Measurements from ENCODE around the gene FNIP2.
"Not testable (repeated sequence)": the region's sequence is repeated elsewhere in the genome, so short reads cannot be mapped to it uniquely, and the experiment has no call there.

FNIP2 gene

DNA sequence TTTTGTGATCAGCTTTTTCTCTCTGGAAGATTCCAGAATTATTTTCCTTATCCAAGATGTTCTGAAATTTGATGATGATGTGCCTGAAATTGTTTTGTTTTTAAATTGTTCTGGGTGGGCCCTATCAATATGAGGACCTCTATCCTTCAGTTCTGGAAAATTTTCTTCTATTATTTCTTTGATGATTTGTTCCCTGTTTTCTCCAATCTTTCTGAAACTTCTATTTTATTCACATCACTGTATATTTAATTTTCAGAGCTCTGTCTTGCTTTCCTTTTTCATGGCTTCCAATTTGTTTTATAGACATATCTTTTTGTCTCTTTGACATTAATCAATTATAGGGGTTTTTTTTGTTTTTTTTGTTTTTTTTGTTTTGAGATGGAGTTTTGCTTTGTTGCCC lies 12.2 kb upstream of the FNIP2 start:
- Histone ChIP-seq H3K4me3 (ENCODE audit: low read depth, low read length) (no peak overlapping the region), H3K4me1 (no peaks in the 10 kb centered on the region), H3K79me2 (no peaks in the 10 kb centered on the region), H3K36me3 (ENCODE audit: control insufficient read depth, insufficient read depth, low read length) (no peaks in the 10 kb centered on the region), H3K4me2 (ENCODE audit: low read length) (no peak overlapping the region), H2AFZ (no peak overlapping the region), H3K9ac (no peak overlapping the region), H3K27me3 (ENCODE audit: control insufficient read depth, insufficient read depth, low read length) (no peaks in the 10 kb centered on the region), H3K27ac (no peak overlapping the region), H3K9me3 (ENCODE audit: control insufficient read depth, low read length) (no peaks in the 10 kb centered on the region)
- TF ChIP-seq, protein P1, sequence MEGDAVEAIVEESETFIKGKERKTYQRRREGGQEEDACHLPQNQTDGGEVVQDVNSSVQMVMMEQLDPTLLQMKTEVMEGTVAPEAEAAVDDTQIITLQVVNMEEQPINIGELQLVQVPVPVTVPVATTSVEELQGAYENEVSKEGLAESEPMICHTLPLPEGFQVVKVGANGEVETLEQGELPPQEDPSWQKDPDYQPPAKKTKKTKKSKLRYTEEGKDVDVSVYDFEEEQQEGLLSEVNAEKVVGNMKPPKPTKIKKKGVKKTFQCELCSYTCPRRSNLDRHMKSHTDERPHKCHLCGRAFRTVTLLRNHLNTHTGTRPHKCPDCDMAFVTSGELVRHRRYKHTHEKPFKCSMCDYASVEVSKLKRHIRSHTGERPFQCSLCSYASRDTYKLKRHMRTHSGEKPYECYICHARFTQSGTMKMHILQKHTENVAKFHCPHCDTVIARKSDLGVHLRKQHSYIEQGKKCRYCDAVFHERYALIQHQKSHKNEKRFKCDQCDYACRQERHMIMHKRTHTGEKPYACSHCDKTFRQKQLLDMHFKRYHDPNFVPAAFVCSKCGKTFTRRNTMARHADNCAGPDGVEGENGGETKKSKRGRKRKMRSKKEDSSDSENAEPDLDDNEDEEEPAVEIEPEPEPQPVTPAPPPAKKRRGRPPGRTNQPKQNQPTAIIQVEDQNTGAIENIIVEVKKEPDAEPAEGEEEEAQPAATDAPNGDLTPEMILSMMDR (IDR thresholded peaks at IDR 0.05) = no peak

DNA sequence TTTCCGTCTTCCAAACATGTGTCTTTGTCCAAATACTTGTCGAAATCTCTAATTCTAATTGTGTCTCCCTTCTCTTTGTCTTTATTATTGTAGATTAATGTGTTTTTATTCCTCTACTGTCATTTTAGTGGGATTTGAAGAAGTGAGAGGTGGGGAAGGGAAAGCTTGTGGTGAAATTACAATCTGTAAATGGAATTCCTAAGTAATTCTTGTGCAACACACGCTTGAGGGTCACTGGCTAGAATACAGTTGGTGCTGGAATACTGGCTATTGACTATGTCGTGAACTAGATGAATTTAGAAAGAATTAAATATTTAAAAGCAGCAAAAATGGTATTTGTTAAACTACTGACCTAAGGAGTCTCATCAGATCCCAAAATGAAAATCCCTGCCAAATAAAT lies 10.7 kb upstream of the FNIP2 start:
- no peak overlapping the region for H3K27ac ChIP-seq
- H3K4me2 ChIP-seq (ENCODE audit: low read length) = no peak overlapping the region
- H3K9ac ChIP-seq = no peak overlapping the region
- H3K9me3 ChIP-seq (ENCODE audit: control insufficient read depth, low read length) = no peaks in the 10 kb centered on the region
- no peaks in the 10 kb centered on the region for H3K4me1 ChIP-seq
- no peak overlapping the region for H3K4me3 ChIP-seq (ENCODE audit: low read depth, low read length)
- H2AFZ ChIP-seq = no peak overlapping the region
- no peaks in the 10 kb centered on the region for H3K79me2 ChIP-seq
- H3K36me3 ChIP-seq (ENCODE audit: control insufficient read depth, insufficient read depth, low read length) = no peaks in the 10 kb centered on the region
- no peaks in the 10 kb centered on the region for H3K27me3 ChIP-seq (ENCODE audit: control insufficient read depth, insufficient read depth, low read length)
- TF ChIP-seq, protein P1 (IDR thresholded peaks at IDR 0.05) = no peak

DNA sequence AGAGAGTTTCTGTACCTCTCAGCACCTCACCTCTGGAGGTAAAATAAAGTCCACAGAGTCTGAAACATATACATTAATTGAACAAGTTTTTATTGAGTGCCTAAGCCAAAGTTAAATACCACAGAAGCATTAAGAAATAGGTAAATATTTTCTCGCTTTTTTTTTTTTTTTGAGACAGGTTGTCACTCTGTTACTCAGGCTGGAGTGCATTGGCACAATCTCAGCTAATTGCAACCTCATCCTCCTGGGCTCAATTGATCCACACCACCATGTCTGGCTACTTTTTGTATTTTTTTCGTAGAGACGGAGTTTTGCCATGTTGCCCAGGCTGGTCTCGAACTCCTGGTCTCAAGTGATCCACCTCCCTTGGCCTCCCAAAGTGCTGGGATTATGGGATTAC lies 10.1 kb upstream of the FNIP2 start:
- TF ChIP-seq, protein P1 (IDR thresholded peaks at IDR 0.05) = no peak
- Histone ChIP-seq H3K36me3 (ENCODE audit: control insufficient read depth, insufficient read depth, low read length) (no peaks in the 10 kb centered on the region), H3K4me1 (no peaks in the 10 kb centered on the region), H3K27me3 (ENCODE audit: control insufficient read depth, insufficient read depth, low read length) (no peaks in the 10 kb centered on the region), H3K9ac (no peak overlapping the region), H3K9me3 (ENCODE audit: control insufficient read depth, low read length) (no peaks in the 10 kb centered on the region), H3K27ac (no peak overlapping the region), H3K4me2 (ENCODE audit: low read length) (no peak overlapping the region), H3K79me2 (no peaks in the 10 kb centered on the region), H3K4me3 (ENCODE audit: low read depth, low read length) (no peak overlapping the region), H2AFZ (no peak overlapping the region)

DNA sequence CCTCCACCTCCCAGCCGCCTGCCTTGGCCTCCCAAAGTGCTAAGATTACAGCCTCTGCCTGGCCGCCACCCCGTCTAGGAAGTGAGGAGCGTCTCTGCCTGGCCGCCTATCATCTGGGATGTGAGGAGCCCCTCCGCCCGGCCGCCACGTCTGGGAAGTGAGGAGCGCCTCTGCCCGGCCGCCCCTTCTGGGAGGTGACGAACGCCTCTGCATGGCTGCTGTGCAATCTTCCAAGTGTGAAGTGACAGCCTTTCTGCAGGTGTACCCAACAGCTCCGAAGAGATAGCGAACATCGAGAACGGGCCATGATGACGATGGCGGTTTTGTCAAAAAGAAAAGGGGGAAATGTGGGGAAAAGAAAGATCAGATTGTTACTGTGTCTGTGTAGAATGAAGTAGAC lies 9.3 kb upstream of the FNIP2 start:
- not testable (repeated sequence) for H3K36me3 ChIP-seq (ENCODE audit: control insufficient read depth, insufficient read depth, low read length); H3K9ac ChIP-seq; H3K27ac ChIP-seq; H3K27me3 ChIP-seq (ENCODE audit: control insufficient read depth, insufficient read depth, low read length); H3K4me1 ChIP-seq; H3K4me2 ChIP-seq (ENCODE audit: low read length); H3K4me3 ChIP-seq (ENCODE audit: low read depth, low read length); H3K79me2 ChIP-seq; H2AFZ ChIP-seq; H3K9me3 ChIP-seq (ENCODE audit: control insufficient read depth, low read length)

DNA sequence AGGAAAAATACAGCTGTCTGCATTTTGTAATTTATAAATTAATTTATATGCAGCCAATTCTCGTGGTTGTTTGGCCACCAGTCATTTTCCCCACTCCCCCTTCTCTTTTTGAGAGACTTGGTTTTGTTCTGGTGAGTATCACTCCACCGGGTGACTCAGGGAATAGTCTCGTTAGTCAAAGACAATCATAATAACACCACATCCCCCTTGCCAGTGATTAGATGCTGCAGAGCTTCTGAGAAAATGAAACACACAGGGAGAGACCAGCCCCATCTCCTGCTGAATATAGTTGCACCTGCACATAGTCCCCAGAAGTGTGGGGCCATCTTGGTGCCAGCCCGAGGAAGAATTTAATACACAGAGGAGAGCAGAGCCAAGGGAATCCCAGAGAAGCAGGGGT lies 8.0 kb upstream of the FNIP2 start:
- no peaks in the 10 kb centered on the region for H3K27me3 ChIP-seq (ENCODE audit: control insufficient read depth, insufficient read depth, low read length)
- no peaks in the 10 kb centered on the region for H3K4me1 ChIP-seq
- no peak overlapping the region for H3K9ac ChIP-seq
- H3K79me2 ChIP-seq = no peaks in the 10 kb centered on the region
- H3K4me2 ChIP-seq (ENCODE audit: low read length) = no peak overlapping the region
- H2AFZ ChIP-seq = no peak overlapping the region
- no peak overlapping the region for H3K4me3 ChIP-seq (ENCODE audit: low read depth, low read length)
- H3K36me3 ChIP-seq (ENCODE audit: control insufficient read depth, insufficient read depth, low read length) = no peaks in the 10 kb centered on the region
- TF ChIP-seq, protein P1 (IDR thresholded peaks at IDR 0.05) = no peak
- H3K9me3 ChIP-seq (ENCODE audit: control insufficient read depth, low read length) = no peaks in the 10 kb centered on the region
- H3K27ac ChIP-seq = no peak overlapping the region

Data from parathyroid adenoma (tissue), 2 donors.